ENCODE results near the gene TMEM243. TPM values are rescaled to one million over a fixed set of nuclear protein-coding genes. Genes with fewer than 3 reads are reported as not detected.

Gene TMEM243
- total and polyA plus RNA-seq, 2 of the 4 experiments (the other 2 are of a cell fraction) = 28.7 to 31.1 TPM

GRCh38 chr7:87216701-87217508 lies 2.6 kb downstream of the TMEM243 start (continued):
- no peak for TF ChIP-seq MXI1 (IDR thresholded peaks at IDR 0.05; ENCODE audit: borderline replicate concordance, low read depth, low read length)

- POLR2A ChIA-PET (ENCODE audit: unreplicated experiment) = no interaction called here
- no peak overlapping the region for H3K56ac ChIP-seq (ENCODE audit: extremely low read depth, insufficient read depth, low read length)
- intact Hi-C loops (cut with micrococcal nuclease) = no loop called here
- peaks cover 8% of the 10 kb centered on the region for H4K20me1 ChIP-seq (ENCODE audit: insufficient read depth, low read length)
- H3K9me3 ChIP-seq (ENCODE audit: control insufficient read depth, insufficient read depth, low read length) = no peaks in the 10 kb centered on the region
- H3K9me1 ChIP-seq (ENCODE audit: insufficient read depth, low read length) = peaks cover 17% of the 10 kb centered on the region
- H2BK5ac ChIP-seq (ENCODE audit: low read depth, low read length, poor library complexity, severe bottlenecking) = no peak overlapping the region
- no peak overlapping the region for H3K23ac ChIP-seq (ENCODE audit: low read depth, low read length)
- H2BK120ac ChIP-seq (ENCODE audit: low read depth, low read length) = no peak overlapping the region
- H3K4me2 ChIP-seq (ENCODE audit: low read depth, low read length) = no peak overlapping the region
- CTCF ChIA-PET = no interaction called here
- ATAC-seq (ENCODE audit: low read depth) = no peak
- no TSS peak for BruUV-seq (replicated peaks)
- no peak overlapping the region for H4K91ac ChIP-seq (ENCODE audit: insufficient read depth, low read depth, low read length)
- no peak overlapping the region for H2AFZ ChIP-seq (replicated peaks; ENCODE audit: low read length, poor library complexity)
- no CpG with 5 or more reads among the region's 3 CpGs for WGBS, 2 experiments (ENCODE audit: extremely low coverage in 2 of 2, insufficient read length in 1 of 2)
- H2BK15ac ChIP-seq (ENCODE audit: low read depth, low read length) = no peak overlapping the region
- H3K27me3 ChIP-seq (ENCODE audit: control insufficient read depth, insufficient read depth, low read length) = no peaks in the 10 kb centered on the region
- peaks cover 33 to 74% of the 10 kb centered on the region in 2 experiments for H3K79me1 ChIP-seq (ENCODE audit: low read depth in 1 of 2, low read length in 2 of 2)
- no peak overlapping the region for H3K14ac ChIP-seq (replicated peaks; ENCODE audit: low read depth, low read length)
- TF ChIP-seq RAD21 (IDR thresholded peaks at IDR 0.05; ENCODE audit: low read length) = no peak
- TF ChIP-seq USF2 (IDR thresholded peaks at IDR 0.05; ENCODE audit: low read depth, low read length) = no peak
- TF ChIP-seq FOS (IDR thresholded peaks at IDR 0.05; ENCODE audit: low read depth, low read length) = no peak
- no peak for TF ChIP-seq BHLHE40 (IDR thresholded peaks at IDR 0.05; ENCODE audit: low read depth, low read length)
- TF ChIP-seq RCOR1 (IDR thresholded peaks at IDR 0.05; ENCODE audit: insufficient replicate concordance, low read length) = no peak
- H3K27ac ChIP-seq (ENCODE audit: insufficient read depth, low read length) = no peak overlapping the region
- no peak overlapping the region for H2AK5ac ChIP-seq (ENCODE audit: low read depth, low read length)
- H3K36me3 ChIP-seq (ENCODE audit: control insufficient read depth, insufficient read depth, low read length) = peaks cover 4% of the 10 kb centered on the region; the same call in 1 of the 2 replicates
- H4K8ac ChIP-seq (ENCODE audit: low read depth in 2 of 2, low read length in 2 of 2) = no peak overlapping the region
- no peak overlapping the region for H2BK20ac ChIP-seq (ENCODE audit: low read depth, low read length)
- H4K5ac ChIP-seq (ENCODE audit: low read depth, low read length) = no peak overlapping the region
- H3K18ac ChIP-seq (ENCODE audit: low read depth, low read length) = no peak overlapping the region
- no peak overlapping the region for H3K4me3 ChIP-seq (ENCODE audit: insufficient read depth, low read depth, low read length)
- H2AK9ac ChIP-seq (replicated peaks; ENCODE audit: low read depth, low read length, poor library complexity) = no peak overlapping the region
- H3K9ac ChIP-seq (ENCODE audit: low read depth, low read length) = no peak overlapping the region
- no peak overlapping the region for H3K4ac ChIP-seq (ENCODE audit: low read depth, low read length)
- dilution Hi-C loops (cut with HindIII; ENCODE audit: low sequenced_read_pairs, unreplicated experiment) = no loop called here
- in situ Hi-C loops (cut with MboI; ENCODE audit: low sequenced_read_pairs) = no loop called here
- no peak for DNase-seq
- H3K4me1 ChIP-seq (ENCODE audit: control insufficient read depth, insufficient read depth, low read length) = peaks cover 5% of the 10 kb centered on the region
Observed at GRCh38 chr7:87215046-87215445, 4.5 kb downstream of the TMEM243 start.

All from IMR-90 (cell line).